NCI-H82 treated with DMSO at 0.1 percent for 48 hours (cell line): ENCODE measurements around the gene ALKBH6.

Experiments
- DNase-seq: peaks from one replicate; lab custom pipeline; 2025; ENCODE audit not compliant: unreplicated experiment; lab: John Stamatoyannopoulos, UW

The ALKBH6 gene

GRCh38 chr19:36030264-36031148 is 16.5 kb upstream of the ALKBH6 start:
- no peak for DNase-seq

GRCh38 chr19:36028313-36029041 is 14.5 kb upstream of the ALKBH6 start:
- no peak for DNase-seq

DNA sequence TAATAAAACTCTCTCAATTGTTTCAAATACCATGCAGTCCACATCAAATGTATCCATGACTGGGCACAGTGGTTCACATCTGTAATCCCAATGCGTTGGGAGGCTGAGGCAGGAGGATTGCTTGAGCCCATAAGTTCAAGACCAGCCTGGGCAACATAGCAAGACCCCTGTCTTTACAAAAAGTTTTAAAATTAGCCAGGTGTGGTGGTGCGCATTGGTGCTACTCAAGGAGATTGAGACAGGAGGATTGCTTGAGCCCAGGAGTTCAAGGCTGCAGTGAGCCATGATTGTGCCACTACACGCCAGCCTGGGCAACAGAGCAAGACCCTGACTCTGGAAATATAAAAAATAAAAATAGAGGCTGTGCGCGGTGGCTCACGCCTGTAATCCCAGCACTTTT is 13.7 kb upstream of the ALKBH6 start:
- no peak for DNase-seq

DNA sequence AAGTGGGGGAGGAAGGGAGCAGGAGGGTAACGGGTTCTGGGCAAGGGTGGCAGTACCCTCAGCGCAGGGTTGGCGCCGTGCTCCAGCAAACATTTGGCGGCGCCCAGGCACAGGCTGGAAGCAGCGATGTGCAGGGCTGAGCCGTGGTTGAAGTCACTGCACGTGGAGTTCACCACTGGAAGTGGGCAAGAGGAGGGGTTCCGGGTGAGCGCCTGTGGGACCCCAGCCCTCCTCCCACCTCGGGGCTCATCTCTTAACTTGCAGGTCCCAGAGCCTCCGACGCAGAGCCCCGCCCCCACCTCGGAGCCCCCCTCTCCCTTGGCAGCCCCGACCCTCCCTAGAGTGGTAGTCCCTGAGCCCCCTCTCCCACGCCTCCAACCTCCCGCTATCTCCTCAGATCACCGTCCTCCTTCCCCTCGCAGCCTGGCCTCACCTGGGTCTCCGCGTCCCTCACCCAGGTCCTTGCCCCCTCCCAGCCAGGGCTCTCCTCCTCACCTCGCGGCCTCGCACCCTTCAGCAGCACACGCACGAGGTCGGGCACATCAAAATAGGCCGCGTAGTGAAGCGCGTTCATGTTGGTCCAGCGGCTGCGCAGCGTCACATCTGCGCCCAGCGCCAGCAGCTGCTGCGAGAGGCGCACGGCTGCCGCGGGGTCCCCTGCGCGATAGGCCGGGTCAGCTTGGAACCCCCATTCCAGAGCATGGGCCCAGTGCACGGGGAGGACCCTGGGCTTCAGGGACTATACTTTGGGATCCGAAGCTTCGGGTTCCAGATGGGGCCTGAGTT is 12.3 kb upstream of the ALKBH6 start:
- no peak for DNase-seq

- no peak for DNase-seq
Measured at GRCh38 chr19:36025541-36025940, 11.5 kb upstream of the ALKBH6 start.

DNA sequence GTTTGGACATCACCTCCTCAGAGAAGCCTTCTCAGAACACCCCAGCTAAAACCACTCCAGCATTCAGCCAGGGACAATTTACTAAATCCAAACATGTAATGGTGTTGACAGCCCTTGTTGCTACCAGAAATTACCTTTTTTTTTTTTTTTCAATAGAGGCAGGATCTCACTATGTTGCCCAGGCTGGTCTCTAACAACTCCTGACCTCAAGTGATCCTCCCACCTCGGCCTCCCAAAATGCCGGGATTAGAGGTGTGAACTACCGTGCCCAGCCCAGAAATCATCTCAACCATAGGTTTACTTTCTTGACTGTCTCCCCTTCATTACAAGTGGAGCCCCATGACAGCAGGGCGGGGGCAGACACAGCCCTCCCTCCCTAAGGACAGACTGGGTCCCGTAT is 9.4 kb upstream of the ALKBH6 start:
- DNase-seq: no peak

GRCh38 chr19:36019061-36019670 is 5.2 kb upstream of the ALKBH6 start:
- no peak for DNase-seq

- no peak for DNase-seq
Measured at GRCh38 chr19:36013280-36014011, 567 bp downstream of the ALKBH6 start.

GRCh38 chr19:36010402-36010801 is 3.6 kb downstream of the ALKBH6 start:
- DNase-seq: no peak

DNA sequence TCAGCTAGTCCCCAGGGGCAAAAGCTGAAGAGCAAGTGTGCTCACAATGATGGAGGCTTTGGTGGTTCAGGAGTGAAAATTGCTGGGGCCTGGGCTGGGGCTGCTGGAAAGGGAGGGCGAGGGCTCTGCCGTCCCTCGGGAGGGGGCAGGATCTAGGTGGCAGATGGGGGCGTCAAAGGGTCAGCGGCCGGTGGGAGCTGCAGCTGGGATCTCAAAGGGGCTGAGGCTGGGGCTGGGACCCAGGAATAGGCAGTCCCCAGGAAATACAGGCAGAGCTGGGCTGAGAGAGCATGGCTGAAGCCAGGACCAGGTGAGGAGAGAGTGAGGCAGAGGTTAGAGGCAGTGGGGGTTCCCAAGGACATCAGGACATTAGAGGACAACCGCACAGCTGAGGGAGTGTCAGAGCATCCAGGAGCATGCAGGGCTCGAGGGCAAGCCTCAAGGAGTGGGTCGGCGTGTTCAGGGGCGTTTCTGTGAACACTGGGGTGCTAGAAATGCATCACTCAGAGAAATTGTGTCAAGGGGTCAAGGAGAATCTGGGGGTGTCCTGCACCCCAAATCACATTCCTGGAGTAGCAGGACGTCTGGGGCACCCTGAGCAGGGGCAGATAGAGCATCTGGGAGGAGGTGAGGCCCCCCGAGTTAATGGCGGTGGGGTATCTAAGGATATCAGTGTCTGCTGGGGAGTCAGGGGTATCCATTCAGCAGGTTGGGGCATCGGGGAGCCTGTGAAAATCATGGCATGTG is 4.2 kb downstream of the ALKBH6 start:
- DNase-seq: no peak

DNA sequence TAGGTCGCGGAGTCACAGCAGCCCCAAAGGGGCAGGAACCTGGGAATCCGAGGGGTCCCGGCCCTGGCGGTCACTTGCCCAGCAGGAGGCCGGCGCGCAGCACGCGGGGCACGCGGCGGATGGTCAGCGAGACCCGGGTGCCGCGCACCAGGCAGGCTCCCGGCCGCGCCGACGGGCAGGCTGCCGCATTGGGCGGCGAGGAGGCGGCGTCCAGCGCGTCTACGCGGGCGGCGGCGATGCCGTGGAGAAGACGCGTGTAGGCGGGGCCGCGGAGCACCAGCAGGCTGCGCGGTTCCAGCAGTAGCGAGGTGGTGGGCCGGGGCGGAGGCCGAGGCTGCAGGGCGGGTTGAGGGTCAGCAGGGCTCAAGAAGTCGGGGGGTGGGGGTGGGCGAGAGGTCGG is 4.8 kb downstream of the ALKBH6 start:
- DNase-seq: peak; percentile 4

GRCh38 chr19:36008336-36008978 is 5.6 kb downstream of the ALKBH6 start, which contains the start of gene SYNE4:
Gene SYNE4, minus strand, starts transcription at chr19:36008813. Its CDS starts 132 bp downstream, at chr19:36008681.
- DNase-seq: no peak

DNA sequence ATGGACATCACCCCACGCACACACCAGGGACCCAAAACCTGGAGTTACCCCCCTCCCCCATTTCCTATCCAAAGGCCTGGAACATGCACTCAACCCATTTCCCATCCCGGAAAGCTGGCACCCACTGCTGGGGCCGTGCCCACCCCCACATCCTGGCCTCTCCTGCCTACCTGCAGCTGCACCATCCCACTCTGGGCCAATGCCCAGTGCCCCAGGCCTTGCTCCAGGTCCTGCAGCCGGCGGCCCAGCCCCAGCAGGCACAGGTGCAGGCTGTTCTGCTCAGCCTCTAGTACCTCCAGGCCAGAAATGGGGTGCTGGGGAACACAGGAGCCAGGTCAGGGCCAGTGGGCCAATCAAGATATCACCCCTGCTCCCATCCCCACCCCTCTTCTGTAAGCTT is 7.1 kb downstream of the ALKBH6 start:
- no peak for DNase-seq

DNA sequence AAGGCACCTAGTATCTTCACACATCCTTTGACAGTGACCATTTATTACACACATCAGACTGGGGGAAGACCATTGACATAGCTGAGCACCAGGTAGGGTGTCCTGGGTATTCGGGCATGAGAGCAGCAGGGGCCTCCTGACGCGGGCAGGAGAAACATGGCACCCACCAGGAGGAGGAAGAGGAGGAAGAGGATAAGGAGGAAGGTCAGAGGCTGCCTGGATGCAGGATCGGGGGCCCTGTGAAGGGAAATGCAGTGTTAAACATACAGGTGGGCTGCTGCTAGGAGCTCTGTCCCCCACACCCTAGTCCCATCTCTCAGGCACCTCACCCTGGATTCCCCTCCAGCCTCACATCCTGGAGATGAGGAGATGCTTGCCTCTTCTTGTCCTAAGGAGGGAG is 10.7 kb downstream of the ALKBH6 start:
- DNase-seq: no peak

GRCh38 chr19:36001605-36002004 is 12.4 kb downstream of the ALKBH6 start:
- DNase-seq: no peak

- no peak for DNase-seq
Measured at GRCh38 chr19:35996777-35997176, 17.2 kb downstream of the ALKBH6 start.

DNA sequence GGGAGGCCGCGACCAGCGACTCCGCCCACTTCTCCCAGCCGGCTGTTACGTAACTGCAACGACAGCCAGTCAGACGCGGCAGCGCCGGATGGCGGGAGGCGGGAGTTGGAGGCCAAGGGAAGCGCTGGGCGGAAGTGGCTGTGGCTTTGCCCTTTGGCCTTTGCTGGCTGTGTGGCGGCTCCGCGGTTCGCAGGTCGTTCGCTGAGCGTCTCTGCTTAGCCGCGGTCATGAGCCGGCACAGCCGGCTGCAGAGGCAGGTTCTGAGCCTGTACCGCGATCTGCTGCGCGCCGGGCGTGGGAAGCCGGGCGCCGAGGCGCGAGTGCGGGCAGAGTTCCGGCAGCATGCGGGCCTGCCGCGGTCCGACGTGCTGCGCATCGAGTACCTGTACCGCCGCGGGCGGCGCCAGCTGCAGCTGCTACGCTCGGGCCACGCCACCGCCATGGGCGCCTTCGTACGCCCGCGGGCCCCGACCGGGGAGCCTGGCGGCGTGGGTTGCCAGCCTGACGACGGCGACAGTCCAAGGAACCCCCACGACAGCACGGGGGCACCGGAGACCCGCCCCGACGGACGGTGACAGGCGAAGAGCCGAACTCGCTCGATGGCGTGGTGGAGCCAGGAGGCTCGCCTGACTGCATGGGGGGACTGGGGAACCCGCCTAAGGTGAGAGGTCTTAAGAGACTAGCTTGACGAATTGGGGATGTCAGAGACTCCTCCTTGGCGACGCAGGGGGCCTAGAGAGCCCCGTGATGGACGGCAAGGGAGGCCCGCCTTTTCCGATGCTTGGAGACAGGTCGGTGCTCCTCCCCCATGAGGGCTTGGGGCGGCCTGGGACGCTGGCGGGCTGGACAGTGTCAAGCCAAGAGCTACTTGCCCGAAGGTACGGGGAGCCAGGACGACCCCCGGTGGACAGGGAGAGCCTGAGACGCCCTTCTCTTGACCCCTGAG is 18.7 kb downstream of the ALKBH6 start, which contains the start of gene SDHAF1:
Gene SDHAF1, plus strand, starts transcription at position 141 of the 946 bp plus-strand sequence. Its CDS starts 87 bp downstream, at position 228.
- peak; percentile 79 for DNase-seq
